Stimulated activated CD4-positive, alpha-beta T cell treated with anti-CD3 and anti-CD28 coated beads, TNF-alpha, amount 100 ng/mL, for 4 hours (primary cell): ENCODE data around the gene ANKRD44.

Experiments
- DNase-seq, 3 experiments: peaks; one replicate each; pipeline ENCODE4 v3.0.0-alpha.2; 2020; ENCODE audit warnings: low read depth in 3 of 3

ANKRD44 gene

DNA sequence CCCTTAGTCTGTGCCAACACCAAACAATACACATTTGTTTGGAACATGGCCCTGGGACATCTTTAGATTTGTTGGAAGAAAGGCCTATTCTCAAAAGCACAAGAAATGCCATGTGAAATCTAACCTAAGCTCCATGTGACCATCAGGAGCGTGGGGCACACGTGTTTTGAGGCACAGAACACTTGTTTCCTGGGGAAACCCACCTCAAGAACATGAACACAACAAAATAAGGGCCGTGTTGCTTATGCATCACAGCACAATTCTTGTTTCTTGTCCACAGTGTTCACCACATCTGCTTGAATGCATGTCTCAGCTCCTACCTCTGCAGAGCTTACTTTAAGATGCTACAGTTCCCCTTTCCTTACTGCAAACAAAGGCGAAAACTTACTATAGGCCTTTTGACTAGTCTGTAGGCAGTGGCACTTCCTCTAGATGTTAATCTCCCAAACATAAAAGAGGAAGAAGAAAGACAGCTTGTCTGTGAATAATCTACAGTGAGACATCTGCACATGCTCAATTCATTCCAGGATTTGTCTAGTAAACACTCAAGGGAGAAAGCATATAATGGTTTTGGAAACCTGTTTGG is 165.0 kb downstream of the ANKRD44 start:
- DNase-seq: no peak

GRCh38 chr2:197144183-197144582 is 166.4 kb downstream of the ANKRD44 start:
- no peak for DNase-seq

DNA sequence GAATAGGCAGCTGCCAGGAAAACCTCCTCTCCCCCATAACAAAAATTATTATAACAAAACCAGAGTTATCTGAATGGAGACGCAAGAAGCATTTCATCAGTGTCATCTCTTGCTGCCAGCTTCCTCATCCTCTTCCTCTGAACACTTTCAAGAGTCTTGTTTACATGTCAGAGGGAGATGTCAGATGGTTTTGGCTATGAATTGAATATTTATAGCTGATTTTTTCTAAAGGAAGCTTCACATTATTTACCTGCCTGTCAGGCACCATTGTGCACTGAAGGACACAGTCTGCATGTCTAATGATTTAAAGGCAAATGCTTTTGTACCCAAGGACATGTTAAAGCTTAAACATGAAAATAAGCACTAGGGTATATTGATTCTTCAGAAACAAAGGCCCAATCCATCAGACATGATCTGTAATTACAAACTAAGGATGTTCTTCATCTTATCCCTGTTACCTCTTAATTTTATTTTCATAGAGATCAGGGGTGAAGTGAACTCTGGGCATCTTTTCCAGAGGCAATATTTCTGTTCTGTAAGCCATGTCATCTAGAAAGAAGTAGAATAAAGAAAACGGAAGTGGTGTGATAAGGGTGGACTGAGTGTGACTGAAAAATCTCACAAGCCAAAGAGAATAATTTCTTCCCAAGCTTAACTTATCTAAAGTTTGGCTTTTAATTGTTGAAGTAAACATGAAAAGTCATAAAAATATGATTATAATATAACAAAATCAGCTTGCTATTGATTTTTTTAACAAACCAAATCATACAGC is 168.7 kb downstream of the ANKRD44 start:
- DNase-seq: no peak

DNA sequence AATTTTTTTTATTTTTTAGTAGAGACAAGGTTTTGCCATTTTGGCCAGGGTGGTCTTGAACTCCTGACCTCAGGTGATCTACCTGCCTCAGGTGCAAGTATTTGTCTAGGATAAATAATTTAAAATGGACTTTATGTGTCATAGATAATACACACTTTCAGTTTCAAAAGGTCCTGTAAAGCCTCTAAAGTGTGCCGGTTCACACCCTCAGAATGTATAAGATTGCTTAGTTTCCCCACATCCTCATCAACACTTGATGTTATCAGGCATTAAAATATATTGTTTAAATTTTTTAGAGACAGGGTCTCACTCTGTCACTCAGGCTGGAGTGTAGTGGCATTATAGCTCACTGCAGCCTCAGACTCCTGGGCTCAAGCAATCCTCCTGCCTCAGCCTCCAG is 170.5 kb downstream of the ANKRD44 start:
- DNase-seq: no peak

DNA sequence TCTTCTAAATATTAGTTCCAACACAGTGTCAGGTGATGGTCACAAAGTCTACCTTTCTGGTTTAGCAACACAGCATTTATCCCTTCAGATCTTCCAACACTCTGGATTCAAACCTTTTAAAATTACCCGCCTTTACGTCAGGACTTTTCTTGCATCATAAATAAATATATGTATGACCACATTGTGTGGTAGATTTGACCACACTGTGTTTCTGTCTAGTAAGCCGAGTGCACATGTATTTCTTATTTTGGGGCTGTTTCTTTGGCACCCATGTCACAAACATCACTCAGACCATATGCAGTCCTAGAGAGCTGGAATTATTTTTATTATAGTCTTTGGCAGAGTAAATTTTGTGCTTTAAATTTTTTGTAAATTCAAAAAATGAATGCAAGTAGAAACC is 172.1 kb downstream of the ANKRD44 start:
- no peak for DNase-seq

GRCh38 chr2:197137826-197138477 is 172.6 kb downstream of the ANKRD44 start:
- DNase-seq: no peak

DNA sequence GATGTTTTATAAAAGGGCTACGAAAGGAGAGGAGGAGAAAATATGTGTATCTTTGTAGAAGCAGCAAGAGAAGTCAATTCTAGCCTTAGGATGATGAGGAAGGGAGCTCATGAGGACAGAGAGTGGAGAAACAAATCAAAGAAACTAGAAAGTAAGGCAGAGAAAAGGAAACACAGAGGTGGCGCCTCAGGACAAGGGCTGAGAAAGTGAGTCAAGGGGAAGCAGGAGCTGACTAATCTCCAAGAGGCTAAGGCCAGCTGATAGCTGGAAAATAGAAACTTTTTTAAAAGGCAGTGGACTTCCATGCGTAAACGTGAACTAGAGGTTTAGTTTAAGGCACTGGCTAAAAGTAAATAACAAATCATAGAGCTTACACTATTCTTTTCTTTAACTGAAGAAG is 173.3 kb downstream of the ANKRD44 start:
- no peak for DNase-seq

- no peak for DNase-seq
Measured at GRCh38 chr2:197136452-197136851, 174.1 kb downstream of the ANKRD44 start.

DNA sequence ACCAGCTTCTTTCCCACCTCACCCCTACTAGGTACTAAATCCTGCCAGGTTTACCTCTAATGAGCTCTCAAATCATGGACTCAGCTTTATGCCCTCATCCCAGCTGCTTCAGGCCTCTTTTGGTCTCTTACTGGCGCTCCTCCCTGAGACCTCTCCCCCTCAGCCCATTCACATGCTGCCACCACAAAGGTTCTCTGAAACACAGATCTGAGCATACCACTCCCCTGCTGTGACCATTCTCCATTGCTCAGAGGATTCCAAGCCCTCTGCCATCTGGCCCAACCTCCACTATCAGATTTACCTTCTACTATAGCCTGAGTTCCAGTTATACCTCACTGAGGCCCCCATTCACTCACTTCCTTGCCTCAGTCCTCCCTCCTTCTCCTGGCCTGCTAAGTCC is 174.8 kb downstream of the ANKRD44 start:
- DNase-seq: no peak

- DNase-seq: no peak
Measured at GRCh38 chr2:197134206-197134605, 176.4 kb downstream of the ANKRD44 start.

- DNase-seq: no peak
Measured at GRCh38 chr2:197131558-197131855, 179.1 kb downstream of the ANKRD44 start.

- no peak for DNase-seq
Measured at GRCh38 chr2:197130318-197130717, 180.3 kb downstream of the ANKRD44 start.

GRCh38 chr2:197128897-197129296 is 181.7 kb downstream of the ANKRD44 start:
- DNase-seq: no peak

DNA sequence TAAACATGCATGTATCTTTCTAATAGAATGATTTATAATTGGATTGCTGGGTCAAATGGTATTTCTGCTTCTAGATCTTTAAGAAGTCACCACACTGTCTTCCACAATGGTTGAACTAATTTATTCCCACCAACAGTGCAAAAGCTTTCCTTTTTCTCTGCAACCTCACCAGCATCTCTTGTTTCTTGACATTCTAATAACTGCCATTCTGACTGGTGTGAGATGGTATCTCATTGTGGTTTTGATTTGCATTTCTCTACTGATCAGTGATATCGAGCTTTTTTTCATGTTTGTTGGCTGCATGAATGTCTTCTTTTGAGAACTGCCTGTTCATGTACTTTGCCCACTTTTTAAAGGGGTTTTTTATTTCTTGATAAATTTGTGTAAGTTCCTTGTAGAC is 182.5 kb downstream of the ANKRD44 start:
- DNase-seq: no peak

GRCh38 chr2:197126630-197127352 is 183.8 kb downstream of the ANKRD44 start:
- DNase-seq: no peak

DNA sequence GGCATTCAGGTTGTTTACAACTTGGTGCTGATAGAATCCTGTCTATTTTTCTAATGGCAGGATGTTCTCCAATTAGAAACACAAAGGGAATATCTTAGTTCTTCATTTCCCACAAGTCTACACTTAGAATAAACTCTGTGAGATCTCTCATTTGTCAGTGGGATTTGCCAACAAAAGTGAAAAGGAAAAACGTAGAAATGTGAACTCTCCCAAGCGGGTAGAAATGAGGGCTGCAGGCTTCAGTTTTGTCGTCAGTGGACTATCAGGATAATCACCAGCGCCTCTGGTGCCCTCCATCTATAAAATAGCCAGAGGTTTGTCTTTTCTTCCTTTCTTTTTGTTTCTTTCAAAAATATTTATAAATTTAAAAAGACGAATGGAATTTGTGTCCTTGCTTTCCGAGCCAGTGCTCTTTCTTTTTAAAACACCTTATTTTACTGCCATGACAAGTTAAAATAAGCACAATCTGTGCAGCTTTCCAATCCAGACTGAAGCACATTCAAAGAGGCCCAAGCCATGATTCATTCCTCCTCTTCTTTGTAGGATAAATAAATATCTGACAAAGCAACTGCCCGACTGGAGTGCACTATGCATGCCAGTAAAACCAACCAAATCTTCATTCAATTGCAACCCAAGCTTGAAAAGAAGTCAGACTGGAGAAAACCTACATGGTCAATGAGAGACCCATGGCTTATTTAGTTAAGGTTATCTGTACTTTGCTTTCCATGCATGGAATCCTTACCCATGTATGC is 185.8 kb downstream of the ANKRD44 start:
- DNase-seq: no peak

DNA sequence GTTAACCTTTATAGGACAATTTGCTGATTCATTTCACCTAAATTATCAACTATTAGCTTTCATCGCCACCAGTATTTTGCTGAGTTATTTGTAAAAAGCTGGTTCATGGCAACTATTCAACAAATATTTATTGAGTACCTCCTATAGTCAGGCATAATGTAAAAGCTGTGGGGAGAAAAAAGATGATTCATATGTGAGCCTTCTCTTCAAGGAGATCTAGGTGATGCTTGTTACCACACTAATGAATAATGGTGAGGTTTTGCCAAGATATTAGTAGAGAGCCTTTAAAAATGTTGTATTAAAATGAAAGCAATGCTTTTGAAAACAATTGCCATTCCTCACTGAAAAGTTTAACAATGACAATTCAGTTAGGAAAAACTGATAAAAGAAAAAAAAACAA is 187.8 kb downstream of the ANKRD44 start:
- DNase-seq: no peak

DNA sequence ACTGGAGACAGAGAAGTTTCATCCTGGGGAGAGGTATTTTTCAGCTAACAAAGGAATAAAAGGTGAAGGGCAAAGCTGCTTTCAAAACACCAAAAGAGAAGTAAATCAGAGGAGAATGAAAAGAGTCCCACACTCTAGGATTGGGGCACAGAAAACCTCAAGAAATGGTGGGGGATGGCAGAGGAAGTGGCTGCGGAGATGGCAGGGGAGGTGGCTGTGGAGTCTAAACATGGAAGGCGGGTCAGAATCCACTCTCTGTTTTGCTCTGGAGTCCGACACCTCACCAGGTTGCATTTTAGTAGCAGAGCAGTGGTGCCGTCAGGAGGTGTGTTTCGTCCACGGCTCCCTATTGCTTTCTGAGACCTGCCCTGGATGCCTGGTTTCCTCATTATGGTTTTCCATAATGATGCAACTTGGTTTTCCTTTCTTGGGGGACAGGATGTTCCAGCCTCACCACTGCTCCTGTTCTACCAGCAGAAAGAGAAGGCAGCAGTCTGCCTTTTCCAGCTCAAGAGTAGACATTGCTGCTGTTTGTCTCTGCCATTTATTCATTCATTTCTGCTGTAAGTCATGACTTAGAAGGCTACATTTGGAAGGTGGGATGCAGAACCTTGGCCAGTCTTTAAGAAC is 188.7 kb downstream of the ANKRD44 start:
- no peak for DNase-seq

DNA sequence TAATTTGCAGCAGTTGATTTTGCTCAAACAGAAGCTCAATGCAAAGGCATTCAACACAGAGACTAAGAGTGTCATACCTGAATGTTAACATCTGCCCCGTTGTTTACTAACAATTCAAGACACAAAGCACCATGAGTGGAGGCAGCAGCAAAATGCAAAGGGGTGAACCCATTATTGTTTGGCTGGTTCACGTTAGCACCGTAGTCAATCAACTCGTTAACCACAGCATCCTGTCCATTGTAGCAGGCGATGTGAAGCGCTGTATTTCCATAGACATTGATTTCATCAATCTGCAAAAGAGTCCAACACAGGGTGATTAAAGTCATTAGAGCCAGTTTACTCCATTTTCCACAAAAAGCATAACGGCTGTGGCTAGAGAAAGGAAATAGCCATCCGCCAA is 189.3 kb downstream of the ANKRD44 start:
- no peak for DNase-seq

- DNase-seq: no peak
Measured at GRCh38 chr2:197116306-197116879, 194.2 kb downstream of the ANKRD44 start.

- DNase-seq: no peak
Measured at GRCh38 chr2:197115325-197115724, 195.3 kb downstream of the ANKRD44 start.
